GM19193 (cell line): ENCODE measurements around the gene LRP1B.

Experiments
- POLR2A ChIP-seq: IDR thresholded peaks from 4 replicates; pipeline ENCODE4 v1.6.1; 2011; ENCODE audit not compliant: insufficient read depth, insufficient read length; ENCODE audit errors: extremely low read depth

Gene LRP1B

GRCh38 chr2:142130111-142131009 lies 456 bp downstream of the LRP1B start:
- TF ChIP-seq POLR2A, result no peak

DNA sequence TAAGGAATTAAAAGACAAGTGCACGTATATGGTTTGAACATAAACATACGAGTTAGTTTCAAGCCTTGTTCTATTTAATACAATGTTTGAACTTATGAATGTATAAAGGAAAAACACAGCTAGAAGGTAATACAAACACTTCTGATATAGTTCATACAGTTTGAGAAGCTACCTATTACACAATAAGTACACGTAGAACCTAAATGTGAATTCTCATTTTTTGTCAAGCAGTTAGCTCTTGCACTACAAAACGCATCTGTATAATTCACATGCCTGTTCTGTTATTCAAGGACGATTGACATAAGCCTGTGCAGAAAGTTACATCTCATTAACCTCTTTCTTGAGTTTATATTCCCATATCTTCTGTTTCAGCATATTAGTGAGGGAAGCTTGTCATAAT lies 2.7 kb downstream of the LRP1B start:
- no peak for TF ChIP-seq POLR2A

DNA sequence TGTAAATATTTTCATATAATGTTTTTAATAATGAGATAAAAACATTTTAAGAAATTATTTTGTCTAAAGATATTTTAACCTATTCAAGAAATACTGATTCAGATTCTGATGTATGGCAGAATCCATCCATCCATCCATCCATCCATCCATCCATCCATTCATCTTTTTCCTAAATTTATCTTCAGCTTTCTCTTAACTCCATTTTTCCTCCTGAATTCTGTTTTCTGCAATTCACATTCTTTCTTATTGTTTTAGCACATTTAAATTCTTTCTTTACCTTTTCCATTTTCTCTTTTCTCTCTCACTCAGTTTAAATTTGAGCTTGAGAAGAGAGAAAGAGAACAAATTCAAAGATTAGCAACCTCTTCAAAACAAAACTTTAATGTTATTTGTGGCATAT lies 3.6 kb downstream of the LRP1B start:
- no peak for TF ChIP-seq POLR2A

GRCh38 chr2:142124706-142125105 lies 6.1 kb downstream of the LRP1B start:
- TF ChIP-seq POLR2A, result no peak

GRCh38 chr2:142119347-142119746 lies 11.5 kb downstream of the LRP1B start:
- TF ChIP-seq POLR2A, result no peak

DNA sequence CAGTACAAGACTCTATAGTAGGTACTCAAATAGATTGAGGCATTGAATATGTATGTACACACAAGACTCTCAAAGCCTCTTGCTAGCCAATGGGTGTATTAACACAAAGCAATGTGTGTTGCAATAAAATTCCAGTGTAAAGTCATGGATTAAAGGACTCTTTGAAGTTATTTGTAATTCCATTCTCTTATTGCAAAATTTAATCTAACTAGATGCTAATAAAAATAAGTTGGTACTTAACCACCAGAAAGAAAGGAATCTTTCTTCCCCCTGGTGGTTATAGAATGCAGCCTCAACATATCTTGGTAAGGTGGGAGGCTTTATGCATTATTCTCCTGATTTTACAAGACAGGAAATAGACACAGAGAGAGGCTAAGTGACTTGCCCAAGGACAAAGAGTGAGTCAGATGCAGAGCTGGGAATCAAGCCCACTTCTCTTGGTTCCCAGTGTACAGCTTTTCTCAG lies 18.0 kb downstream of the LRP1B start:
- TF ChIP-seq POLR2A, result no peak

GRCh38 chr2:142104134-142104758 lies 26.6 kb downstream of the LRP1B start:
- TF ChIP-seq POLR2A, result no peak

DNA sequence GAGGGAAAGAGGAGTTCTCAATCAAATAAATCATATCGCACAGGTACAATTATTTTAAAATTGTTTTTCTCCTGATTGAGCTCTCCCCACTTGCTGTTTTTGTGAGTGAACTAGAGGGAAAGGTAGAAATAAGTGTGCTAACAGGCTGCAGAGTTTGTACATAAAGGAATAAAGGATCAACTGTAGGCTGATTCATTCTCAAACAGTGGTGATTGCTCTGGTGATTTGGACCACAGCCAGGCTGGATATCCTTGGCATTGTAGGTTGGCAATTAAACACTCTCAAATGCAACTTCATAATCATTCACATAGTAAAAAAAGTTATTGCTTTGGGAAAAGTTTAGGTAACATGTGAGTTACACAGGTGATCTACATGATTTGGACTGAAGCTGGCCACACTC lies 29.8 kb downstream of the LRP1B start:
- no peak for TF ChIP-seq POLR2A

DNA sequence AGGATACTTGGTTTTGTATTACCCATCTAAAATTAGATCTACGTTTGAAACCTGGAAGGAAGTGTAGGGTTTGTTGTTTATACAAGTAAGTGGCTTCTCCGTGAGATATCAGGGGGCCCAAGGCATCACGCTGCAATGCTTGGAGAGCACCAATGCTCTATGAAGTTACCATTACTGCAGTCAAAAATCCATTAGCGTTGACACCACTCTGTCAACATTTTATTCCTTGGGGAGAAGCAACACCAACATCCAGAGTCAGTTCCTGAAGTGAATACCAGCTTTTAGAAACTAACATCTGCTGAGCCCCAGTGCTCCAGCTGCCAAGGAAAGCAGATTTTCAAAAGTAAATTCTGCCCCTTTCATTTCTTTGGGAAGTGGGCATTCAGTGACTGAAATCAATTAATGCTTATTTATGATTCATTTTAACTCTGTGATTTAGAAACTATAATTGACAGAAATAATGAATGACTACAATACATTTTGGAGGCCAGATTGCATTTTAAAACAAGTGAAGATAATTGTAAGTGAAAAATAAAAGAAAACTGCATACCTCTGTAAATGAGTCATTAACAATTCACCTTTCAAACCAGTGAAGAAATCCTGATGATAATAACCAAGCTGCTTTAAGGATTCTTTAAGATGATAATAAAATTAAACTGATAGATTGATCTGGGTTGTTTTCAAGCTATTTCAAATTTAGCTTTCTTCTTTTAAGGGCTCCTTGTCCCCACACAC lies 30.5 kb downstream of the LRP1B start:
- TF ChIP-seq POLR2A, result no peak

DNA sequence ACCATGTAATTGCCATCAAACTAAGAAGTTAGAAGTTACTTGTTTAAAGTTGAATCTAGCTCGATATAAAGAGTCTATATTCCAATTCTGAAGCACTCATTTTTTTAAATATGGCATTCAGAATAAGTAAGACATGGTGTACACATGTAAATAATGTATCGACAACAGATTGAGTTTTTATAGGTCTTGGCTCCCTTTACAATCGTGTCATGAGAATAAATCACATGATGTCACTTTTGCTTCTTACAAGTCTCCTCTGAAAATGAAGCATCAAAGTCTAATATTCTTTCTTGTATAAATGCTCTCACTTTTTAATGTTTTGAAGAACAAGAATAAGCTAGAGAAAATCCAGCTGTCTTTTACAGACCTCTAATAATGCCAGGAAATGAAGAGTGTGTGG lies 33.1 kb downstream of the LRP1B start:
- TF ChIP-seq POLR2A, result no peak

DNA sequence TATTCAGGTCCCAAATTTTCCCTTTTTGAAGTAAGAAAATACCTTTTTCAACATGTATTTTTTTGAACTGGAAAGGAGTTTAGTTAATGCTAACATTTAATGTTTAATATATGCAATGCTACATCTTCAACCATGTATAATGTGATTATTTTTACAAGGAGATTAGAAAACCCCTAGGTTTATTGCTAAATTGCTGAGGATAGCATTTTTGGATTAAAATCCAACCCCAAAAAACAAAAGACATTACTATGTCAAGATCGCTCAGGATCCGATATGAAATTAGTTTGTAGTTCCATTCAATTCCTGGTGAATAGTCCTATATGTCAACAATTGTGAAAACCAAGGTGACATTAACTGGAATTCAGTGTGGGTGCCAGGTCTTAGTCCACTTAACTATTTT lies 35.2 kb downstream of the LRP1B start:
- TF ChIP-seq POLR2A, result no peak

DNA sequence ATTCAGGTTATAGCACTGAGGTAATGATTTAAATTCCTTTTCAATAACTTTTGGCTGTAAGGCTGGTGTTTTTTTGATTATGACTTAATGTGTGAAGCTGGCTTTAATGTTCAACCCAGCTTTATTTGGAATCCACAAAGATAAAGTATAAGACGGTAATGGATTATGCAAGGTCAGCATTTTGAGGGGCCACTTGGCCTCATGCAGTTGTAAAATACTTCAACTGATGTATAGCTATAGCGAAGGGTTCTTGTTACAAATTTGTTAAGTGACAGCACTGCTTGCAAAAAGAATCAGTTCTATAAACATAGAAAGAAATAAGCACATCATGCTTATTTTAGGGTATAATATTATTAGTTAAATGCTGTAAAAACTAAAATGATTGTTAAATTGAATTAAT lies 36.6 kb downstream of the LRP1B start:
- TF ChIP-seq POLR2A, result no peak

GRCh38 chr2:142088058-142088568 lies 42.7 kb downstream of the LRP1B start:
- TF ChIP-seq POLR2A, result no peak

DNA sequence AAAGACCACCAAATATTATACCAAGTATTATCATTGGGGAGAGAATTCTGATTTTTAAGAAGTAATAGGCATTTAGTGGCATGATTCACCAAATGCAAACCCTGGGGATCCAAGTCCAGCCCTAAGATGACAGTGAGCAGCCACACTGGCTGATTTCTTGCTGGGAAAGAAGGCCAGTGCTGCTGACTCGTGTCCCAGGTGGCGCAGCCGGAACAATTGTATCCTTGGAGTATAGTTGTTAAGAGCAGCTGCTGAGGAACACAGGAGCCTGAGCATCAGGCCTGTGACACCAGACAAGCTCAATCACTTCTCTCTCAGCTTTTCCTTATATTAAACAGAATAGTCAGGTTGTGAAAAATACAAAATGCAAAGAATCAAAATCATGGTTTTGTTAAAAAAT lies 48.4 kb downstream of the LRP1B start:
- TF ChIP-seq POLR2A, result no peak

GRCh38 chr2:142076317-142076716 lies 54.5 kb downstream of the LRP1B start:
- TF ChIP-seq POLR2A, result no peak

- TF ChIP-seq POLR2A, result no peak
Observed at GRCh38 chr2:142075826-142076225, 55.0 kb downstream of the LRP1B start.

GRCh38 chr2:142069251-142069888 lies 61.4 kb downstream of the LRP1B start:
- TF ChIP-seq POLR2A, result no peak
